ENCODE data around the gene TNNI3. TPM values are rescaled to one million over a fixed set of nuclear protein-coding genes. Genes with fewer than 3 reads are reported as not detected.

TNNI3 gene
- total RNA-seq, 1 experiment from 2014 or later: 13.7 TPM

DNA sequence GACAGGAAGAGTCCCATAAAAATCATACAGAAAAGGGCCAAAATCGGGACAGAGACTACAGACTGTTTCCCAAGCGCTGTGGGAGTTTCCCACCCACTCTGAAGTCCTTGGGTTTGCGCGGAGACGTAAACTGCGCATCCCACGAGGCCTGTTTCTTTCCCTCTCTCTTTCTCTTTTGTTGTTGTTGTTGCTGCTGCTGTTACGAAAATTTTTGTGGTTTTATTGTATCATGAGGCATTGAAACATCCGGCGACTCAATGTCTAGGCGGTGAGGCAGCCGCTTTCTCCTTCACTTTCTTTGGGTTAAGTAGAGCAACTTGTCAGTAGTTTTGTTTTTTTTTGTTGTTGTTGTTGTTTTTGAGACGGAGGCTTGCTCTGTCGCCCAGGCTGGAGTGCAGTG, 38.5 kb downstream of the TNNI3 start:
- peaks cover 22% of the 10 kb centered on the region for H3K4me1 ChIP-seq (replicated peaks; ENCODE audit: insufficient read depth)
- peak overlapping the region; percentile 91; the same call in 1 of the 2 replicates for H3K4me2 ChIP-seq
- POLR2A ChIA-PET (ENCODE audit: unreplicated experiment): no interaction called here
- intact Hi-C loops (cut with micrococcal nuclease; ENCODE audit: unreplicated experiment): no loop called here
- peaks cover 18% of the 10 kb centered on the region for H3F3A ChIP-seq (ENCODE audit: insufficient read depth, low read depth)
- peaks cover 30% of the 10 kb centered on the region for H3K79me2 ChIP-seq (ENCODE audit: low read depth)
- no peak for DNase-seq
- no peak overlapping the region for H2AFZ ChIP-seq
- H4K20me1 ChIP-seq (ENCODE audit: insufficient read depth): peaks cover 27% of the 10 kb centered on the region
- no peaks in the 10 kb centered on the region for H3K9me2 ChIP-seq (ENCODE audit: insufficient read depth)
- BruUV-seq (replicated peaks): no TSS peak
- no peaks in the 10 kb centered on the region for H3K9me3 ChIP-seq (ENCODE audit: insufficient read depth, low read depth)
- H3K4me3 ChIP-seq: peak overlapping the region; percentile 59; the same call in 1 of the 2 replicates
- CTCF ChIA-PET: no interaction called here
- H3K27ac ChIP-seq: no peak overlapping the region
- no peaks in the 10 kb centered on the region for H3K36me3 ChIP-seq (ENCODE audit: low read depth)
- H3K27me3 ChIP-seq (ENCODE audit: insufficient read depth, low read depth): peaks cover 12% of the 10 kb centered on the region
- TF ChIP-seq, protein P1, sequence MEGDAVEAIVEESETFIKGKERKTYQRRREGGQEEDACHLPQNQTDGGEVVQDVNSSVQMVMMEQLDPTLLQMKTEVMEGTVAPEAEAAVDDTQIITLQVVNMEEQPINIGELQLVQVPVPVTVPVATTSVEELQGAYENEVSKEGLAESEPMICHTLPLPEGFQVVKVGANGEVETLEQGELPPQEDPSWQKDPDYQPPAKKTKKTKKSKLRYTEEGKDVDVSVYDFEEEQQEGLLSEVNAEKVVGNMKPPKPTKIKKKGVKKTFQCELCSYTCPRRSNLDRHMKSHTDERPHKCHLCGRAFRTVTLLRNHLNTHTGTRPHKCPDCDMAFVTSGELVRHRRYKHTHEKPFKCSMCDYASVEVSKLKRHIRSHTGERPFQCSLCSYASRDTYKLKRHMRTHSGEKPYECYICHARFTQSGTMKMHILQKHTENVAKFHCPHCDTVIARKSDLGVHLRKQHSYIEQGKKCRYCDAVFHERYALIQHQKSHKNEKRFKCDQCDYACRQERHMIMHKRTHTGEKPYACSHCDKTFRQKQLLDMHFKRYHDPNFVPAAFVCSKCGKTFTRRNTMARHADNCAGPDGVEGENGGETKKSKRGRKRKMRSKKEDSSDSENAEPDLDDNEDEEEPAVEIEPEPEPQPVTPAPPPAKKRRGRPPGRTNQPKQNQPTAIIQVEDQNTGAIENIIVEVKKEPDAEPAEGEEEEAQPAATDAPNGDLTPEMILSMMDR (conservative IDR thresholded peaks at IDR 0.05): no peak
- TF ChIP-seq EZH2 (IDR thresholded peaks at IDR 0.05; ENCODE audit: low read depth): no peak

DNA sequence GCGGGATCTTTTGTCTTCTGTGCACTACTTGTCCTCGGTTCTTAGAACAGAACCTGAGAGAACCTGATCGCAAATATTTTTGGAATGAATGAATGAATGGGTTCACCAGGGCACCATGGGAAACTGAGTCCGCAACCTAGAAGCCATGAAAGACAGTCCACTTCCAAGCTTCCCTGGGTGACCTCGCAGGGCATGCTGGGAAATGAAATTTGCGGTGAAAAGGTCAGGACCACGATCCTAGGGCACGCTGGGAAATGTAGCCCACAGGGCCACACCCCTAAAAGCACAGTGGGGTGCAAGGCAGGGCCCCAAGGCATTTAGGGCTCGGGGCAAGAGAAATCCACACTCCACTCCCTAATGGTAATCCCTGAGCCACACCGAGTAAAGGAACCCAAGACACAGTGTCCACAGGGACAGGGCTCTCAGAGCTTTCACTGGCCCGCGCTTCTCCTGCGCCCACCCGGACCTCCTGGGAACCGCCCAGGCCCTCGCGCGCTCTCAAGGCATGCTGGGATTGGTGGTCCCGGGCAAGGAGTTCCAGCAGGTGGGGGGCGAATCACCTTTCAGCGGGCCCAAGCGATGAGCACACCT, 39.0 kb downstream of the TNNI3 start:
- peak in 1 of 2 experiments; percentile 49 for DNase-seq
- peaks cover 36% of the 10 kb centered on the region for H3K79me2 ChIP-seq (ENCODE audit: low read depth)
- ChIA-PET POLR2A (ENCODE audit: unreplicated experiment) (interaction anchor here (0.5 to 1.0 kb wide), 4 partner anchors 16 to 655 kb away, joined by 3 to 21 read pairs (median 14); partner anchors contain the start of gene LENG9), CTCF (interaction anchor here (0.6 kb wide), 1 partner anchor 29 kb away, joined by 3 read pairs; no protein-coding TSS in a partner anchor)
- peak overlapping the region; percentile 91 for H3K4me2 ChIP-seq
- BruUV-seq (replicated peaks): TSS peak; percentile 81
- H3F3A ChIP-seq (ENCODE audit: insufficient read depth, low read depth): peaks cover 18% of the 10 kb centered on the region
- peaks cover 22% of the 10 kb centered on the region for H3K4me1 ChIP-seq (replicated peaks; ENCODE audit: insufficient read depth)
- H3K27ac ChIP-seq: peak overlapping the region; percentile 47
- no peaks in the 10 kb centered on the region for H3K36me3 ChIP-seq (ENCODE audit: low read depth)
- H3K27me3 ChIP-seq (ENCODE audit: insufficient read depth, low read depth): peaks cover 6% of the 10 kb centered on the region
- TF ChIP-seq EZH2 (IDR thresholded peaks at IDR 0.05; ENCODE audit: low read depth): no peak
- TF ChIP-seq, protein P1 (conservative IDR thresholded peaks at IDR 0.05): no peak
- peaks cover 31% of the 10 kb centered on the region for H4K20me1 ChIP-seq (ENCODE audit: insufficient read depth)
- H3K4me3 ChIP-seq: peak overlapping the region; percentile 59
- peak overlapping the region; percentile 80 for H2AFZ ChIP-seq
- intact Hi-C loops (cut with micrococcal nuclease; ENCODE audit: unreplicated experiment): no loop called here
- H3K9me3 ChIP-seq (ENCODE audit: insufficient read depth, low read depth): no peaks in the 10 kb centered on the region
- no peaks in the 10 kb centered on the region for H3K9me2 ChIP-seq (ENCODE audit: insufficient read depth)

DNA sequence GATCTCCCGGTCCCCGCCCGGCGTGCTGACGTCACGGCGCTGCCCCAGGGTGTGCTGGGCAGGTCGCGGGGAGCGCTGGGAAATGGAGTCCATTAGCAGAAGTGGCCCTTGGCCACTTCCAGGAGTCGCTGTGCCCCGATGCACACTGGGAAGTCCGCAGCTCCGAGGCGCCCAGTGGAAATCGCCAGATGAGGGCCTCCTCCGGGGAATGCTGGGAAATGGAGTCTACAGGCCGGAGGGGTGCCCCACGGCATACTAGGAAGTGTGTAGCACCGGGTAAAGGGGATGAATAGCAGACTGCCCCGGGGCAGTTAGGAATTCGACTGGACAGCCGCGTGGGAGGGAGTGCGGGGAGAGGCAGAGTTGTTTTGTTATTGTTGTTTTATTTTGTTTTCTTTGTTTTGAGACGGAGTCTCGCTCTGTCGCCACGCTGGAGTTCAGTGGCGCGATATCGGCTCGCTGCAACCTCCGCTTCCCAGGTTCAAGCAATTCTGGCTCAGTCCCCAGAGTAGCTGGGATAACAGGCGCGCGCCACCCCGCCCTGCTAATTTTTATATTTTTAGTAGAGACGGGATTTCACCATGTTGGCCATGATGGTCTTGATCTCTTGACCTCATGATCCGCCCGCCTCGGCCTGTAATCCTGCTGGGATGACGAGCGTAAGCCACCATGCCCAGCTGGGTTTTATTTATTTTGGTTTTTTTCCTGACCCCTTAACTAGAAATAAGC, 39.7 kb downstream of the TNNI3 start:
- TF ChIP-seq, protein P1 (conservative IDR thresholded peaks at IDR 0.05): no peak; the same call in 1 of the 2 replicates
- TF ChIP-seq EZH2 (IDR thresholded peaks at IDR 0.05; ENCODE audit: low read depth): no peak
- H3K9me2 ChIP-seq (ENCODE audit: insufficient read depth): no peaks in the 10 kb centered on the region
- DNase-seq: peak; percentile 98 to 99
- peak overlapping the region; percentile 80 for H2AFZ ChIP-seq
- peaks cover 18% of the 10 kb centered on the region for H3F3A ChIP-seq (ENCODE audit: insufficient read depth, low read depth)
- BruUV-seq (replicated peaks): no TSS peak
- POLR2A ChIA-PET (ENCODE audit: unreplicated experiment): interaction anchor here (0.5 to 1.0 kb wide), 10 partner anchors 17 to 654 kb away, joined by 3 to 22 read pairs (median 10); partner anchors contain the start of genes FIZ1, LENG9 and PPP6R1
- intact Hi-C loops (cut with micrococcal nuclease; ENCODE audit: unreplicated experiment): loop anchor here (1.0 to 2.0 kb wide), 4 partner anchors 49 to 221 kb away; partner anchors contain the start of genes DNAAF3 and KMT5C
- H4K20me1 ChIP-seq (ENCODE audit: insufficient read depth): peaks cover 37% of the 10 kb centered on the region
- CTCF ChIA-PET: interaction anchor here (0.6 kb wide), 4 partner anchors 28 to 386 kb away, joined by 3 to 8 read pairs (median 3); no protein-coding TSS in a partner anchor
- H3K27ac ChIP-seq: peak overlapping the region; percentile 47
- H3K4me2 ChIP-seq: peak overlapping the region; percentile 91
- H3K36me3 ChIP-seq (ENCODE audit: low read depth): no peaks in the 10 kb centered on the region
- H3K27me3 ChIP-seq (ENCODE audit: insufficient read depth, low read depth): no peaks in the 10 kb centered on the region
- peaks cover 43% of the 10 kb centered on the region for H3K79me2 ChIP-seq (ENCODE audit: low read depth)
- H3K9me3 ChIP-seq (ENCODE audit: insufficient read depth, low read depth): no peaks in the 10 kb centered on the region
- H3K4me3 ChIP-seq: peak overlapping the region; percentile 59
- H3K4me1 ChIP-seq (replicated peaks; ENCODE audit: insufficient read depth): peaks cover 22% of the 10 kb centered on the region

All from PC-9 (cell line).